Measurements from ENCODE around the gene MAPKAP1. TPM values are rescaled to one million over a fixed set of nuclear protein-coding genes. Genes with fewer than 3 reads are reported as not detected.
"Not testable (repeated sequence)": the region's sequence is repeated elsewhere in the genome, so short reads cannot be mapped to it uniquely, and the experiment has no call there.

MAPKAP1 gene
- total RNA-seq, 1 donor from 2014 or later, result 116 TPM

DNA sequence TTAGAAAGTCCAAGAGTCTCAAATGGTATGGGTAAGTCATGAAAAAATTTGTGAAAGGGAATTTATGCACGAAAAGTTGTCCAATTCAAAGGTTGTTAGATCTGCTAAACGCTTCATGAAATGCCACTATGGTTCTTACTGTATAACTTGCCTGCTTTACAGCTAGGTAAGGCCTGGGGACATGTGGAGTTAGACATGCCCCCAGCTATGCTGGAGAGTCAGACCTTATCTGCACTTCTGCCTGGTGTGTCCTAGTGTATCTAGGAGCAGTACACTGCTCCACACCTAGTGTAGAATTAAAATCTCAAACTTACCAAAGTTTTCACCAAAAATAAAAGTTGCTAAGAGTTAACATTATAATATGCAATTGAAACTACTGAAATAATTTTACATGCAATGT lies 136.8 kb downstream of the MAPKAP1 start:
- DNase-seq (ENCODE audit: low read depth), result no peak

DNA sequence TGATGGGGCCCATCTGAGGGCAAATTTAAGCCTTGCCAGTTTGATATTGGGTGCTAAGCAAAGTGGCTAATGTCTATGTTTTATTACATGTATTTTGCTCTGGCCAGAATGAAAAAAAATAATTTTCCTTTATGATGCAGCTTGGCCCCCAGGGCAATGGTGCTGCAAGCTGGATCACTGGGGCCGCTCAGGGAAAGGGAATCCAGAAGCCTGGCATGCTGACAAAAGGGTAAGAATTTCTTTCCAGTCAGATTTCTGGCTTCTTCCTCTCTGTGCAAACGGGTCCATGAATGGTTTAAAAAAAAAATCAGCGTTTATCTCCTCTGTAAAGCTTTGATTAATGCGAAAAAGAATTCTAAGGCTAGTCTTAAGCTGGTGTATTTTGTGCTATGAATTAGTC lies 138.4 kb downstream of the MAPKAP1 start:
- DNase-seq (ENCODE audit: low read depth), result peak; percentile 34

DNA sequence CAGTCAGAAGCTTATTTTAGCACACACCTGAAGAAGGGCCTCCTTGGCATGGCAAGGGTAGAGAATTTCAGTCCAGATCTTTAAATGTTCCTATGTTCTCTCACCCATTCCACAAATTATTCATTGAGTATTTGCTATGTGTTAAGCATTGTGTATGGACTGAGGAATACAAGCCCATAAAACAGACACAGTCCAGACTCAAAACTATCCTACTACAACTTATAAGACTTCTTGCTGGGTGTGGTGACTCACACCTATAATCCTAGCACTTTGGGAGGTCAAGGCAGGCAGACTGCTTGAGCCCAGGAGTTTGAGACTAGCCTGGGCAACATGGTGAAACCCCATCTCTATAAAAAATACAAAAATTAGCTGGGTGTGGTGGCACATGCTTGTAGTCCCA lies 141.0 kb downstream of the MAPKAP1 start:
- DNase-seq (ENCODE audit: low read depth), result not testable (repeated sequence)

DNA sequence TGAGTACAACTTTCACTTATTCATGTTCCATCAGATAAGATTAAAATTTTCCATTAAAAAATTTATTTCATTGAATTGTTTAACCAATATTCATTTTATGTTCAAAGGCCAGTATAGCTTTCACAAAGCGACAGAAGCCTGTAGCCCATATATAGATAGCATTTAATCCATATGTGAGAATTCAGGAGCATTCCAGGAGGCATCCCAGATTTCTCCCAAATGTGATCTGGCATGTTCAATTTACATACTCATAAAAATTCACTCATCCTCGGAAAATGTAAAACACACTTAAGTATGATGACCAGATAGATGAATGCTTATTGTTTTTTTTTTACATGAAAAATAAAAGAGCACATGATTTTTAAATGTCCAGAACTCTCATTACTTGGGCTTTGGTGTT lies 141.9 kb downstream of the MAPKAP1 start:
- no peak for DNase-seq (ENCODE audit: low read depth)

DNA sequence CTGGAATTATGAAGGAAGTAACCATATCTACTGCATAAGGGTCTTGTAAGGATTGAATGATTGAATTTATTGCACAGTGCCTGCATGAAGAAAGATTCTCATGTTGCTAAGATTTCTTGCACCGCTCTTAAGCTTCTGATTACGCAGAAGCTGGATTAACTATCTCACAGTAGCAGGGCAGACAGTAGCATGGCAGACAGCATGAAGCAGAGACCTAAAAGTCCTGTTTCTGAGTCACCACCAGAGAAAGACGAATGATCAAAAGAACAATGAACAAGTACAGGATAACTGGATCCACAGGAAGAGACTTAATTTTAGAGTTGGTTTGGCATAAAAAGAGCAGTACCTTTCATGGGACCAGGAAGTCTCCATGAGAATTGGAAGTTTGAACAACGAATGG lies 142.4 kb downstream of the MAPKAP1 start:
- DNase-seq (ENCODE audit: low read depth), result no peak

- DNase-seq (ENCODE audit: low read depth), result peak; percentile 25
These were observed 145.4 kb downstream of the MAPKAP1 start for GRCh38 chr9:125561509-125562148.

DNA sequence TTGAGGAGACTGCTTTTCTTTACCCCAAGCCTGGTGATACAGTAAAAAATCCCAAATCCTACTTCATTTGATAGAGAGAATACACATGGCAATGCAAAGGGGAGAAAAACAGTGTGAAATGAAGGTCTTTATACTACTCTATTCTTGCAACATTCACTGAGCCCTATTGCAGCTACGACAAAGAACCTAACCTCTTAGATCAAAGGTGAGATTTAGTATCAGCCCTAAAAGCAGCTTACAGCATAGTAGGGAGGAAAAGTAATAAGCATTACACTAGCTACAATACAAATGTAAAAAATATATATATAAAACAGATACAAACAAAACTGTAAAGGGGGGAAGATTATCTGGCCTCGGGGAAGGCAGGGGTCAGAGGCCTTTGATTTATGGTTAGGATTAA lies 147.1 kb downstream of the MAPKAP1 start:
- DNase-seq (ENCODE audit: low read depth), result no peak

- no peak for DNase-seq (ENCODE audit: low read depth)
These were observed 147.8 kb downstream of the MAPKAP1 start for GRCh38 chr9:125559194-125559593.

DNA sequence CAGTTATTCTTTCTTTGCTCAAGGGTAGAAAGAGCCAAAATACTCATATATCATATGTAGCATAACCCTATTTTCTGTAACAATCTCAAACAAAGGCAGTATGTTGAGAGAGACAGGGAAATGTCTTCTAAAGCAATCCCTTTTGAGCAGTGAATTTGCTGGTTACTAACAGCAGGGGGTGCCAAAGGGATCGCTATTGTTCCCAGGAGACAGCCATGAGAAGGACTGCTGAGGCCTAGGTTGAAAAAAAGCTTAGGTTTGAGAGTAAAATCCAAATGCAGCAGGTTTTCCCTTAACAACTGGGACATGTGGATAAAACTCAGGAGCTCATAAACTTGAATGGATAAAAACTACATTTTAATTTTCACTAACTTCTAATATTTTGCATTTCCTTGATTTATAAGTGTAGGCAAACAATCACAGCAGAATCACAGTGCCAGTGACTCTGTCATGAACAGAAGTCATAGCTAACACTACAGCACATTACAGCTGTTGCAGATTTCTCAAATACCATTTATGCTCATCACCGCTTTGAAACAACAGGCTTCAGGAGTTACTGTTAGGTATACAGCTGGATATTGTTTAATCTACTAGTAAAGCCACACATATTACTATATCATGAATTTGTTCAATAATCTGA lies 148.4 kb downstream of the MAPKAP1 start:
- peak; percentile 89 for DNase-seq (ENCODE audit: low read depth)

GRCh38 chr9:125556046-125556721 lies 150.8 kb downstream of the MAPKAP1 start:
- DNase-seq (ENCODE audit: low read depth), result no peak

GRCh38 chr9:125554726-125555125 lies 152.3 kb downstream of the MAPKAP1 start:
- DNase-seq (ENCODE audit: low read depth), result no peak

GRCh38 chr9:125551781-125552180 lies 155.2 kb downstream of the MAPKAP1 start:
- no peak for DNase-seq (ENCODE audit: low read depth)

DNA sequence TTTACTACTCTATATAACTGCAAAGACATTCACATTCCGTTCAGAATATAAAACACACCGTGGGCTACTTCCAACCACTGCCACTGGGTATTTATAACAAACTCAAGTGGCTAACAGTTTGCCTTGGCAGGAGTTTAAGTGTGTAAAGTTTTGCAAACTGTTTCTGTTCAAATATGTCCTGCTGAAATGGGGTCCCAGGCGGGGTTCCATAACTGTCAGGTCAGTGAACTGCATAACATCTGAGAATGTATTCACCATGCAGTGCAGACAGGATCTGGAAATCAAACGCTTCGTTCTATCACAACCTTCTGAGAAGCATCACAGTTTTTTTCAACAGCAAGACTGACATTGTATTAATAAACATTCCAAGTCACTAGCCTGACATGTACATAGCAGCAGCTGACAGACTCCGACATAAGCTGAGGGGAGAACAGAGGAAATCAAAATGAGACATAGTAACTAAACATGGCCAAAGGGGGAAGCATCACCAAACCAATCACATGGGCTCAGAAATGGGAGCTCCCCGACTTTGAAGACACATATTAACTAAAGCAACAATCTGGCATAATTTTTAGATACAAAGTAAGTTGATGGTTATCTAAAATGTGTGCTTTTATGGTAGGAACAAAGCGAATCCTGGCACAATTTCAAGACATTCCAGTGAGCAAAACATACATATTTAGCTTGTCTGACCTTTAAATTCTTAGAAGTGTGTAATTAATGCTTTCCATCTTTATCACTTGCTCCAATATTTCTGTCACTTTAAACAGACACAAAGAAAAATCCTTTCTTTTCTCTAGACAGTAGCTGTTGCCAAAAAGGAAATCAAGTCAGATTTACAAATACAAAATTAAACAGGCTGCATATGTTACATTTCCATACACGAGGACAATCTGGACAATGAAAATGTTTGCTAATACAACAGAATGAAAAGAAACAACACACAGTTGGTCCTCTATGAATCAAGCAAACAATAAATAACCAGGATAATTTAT lies 156.8 kb downstream of the MAPKAP1 start:
- peak; percentile 33 for DNase-seq (ENCODE audit: low read depth)

DNA sequence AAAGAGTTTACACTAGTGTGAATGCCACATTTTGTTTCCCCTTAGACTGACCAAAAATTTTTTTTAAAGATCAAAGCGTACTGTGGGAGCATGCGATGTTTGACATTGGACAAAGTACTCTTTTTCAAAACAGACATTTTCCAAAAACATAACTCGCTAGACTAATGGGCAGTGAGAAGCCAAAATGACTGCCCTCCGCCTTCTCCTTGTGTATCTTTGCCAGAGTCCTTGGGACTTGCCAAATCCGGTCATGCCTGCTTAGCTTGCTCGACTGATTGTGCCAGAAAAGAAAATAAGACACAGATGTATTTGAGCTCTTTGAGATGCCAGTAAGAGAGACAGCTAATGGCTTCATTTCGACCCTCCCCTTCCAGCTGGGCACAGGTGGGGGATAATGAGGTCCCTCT lies 157.5 kb downstream of the MAPKAP1 start:
- DNase-seq (ENCODE audit: low read depth), result no peak

- no peak for DNase-seq (ENCODE audit: low read depth)
These were observed 158.0 kb downstream of the MAPKAP1 start for GRCh38 chr9:125549039-125549438.

DNA sequence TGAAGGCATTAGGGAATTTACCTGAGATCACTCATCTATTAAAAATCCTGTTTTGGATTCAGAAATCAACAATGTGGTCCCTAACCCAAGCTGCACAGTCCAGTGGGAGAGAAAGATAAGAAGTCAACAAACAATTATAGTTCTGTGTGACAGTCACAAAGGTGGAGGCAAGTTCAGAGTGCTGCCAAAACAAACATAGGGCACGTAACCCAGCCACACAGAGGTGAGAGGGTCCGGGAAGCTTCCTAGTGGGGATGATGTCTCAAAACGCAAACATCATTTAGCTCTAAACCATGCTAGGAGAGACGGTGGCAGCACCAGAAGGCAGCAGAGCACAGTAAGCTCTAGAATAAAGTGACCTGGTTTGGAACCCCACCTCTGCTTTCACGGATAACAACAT lies 158.9 kb downstream of the MAPKAP1 start:
- DNase-seq (ENCODE audit: low read depth), result no peak

- DNase-seq (ENCODE audit: low read depth), result no peak
These were observed 159.6 kb downstream of the MAPKAP1 start for GRCh38 chr9:125547368-125547767.

GRCh38 chr9:125545845-125546244 lies 161.2 kb downstream of the MAPKAP1 start:
- no peak for DNase-seq (ENCODE audit: low read depth)

DNA sequence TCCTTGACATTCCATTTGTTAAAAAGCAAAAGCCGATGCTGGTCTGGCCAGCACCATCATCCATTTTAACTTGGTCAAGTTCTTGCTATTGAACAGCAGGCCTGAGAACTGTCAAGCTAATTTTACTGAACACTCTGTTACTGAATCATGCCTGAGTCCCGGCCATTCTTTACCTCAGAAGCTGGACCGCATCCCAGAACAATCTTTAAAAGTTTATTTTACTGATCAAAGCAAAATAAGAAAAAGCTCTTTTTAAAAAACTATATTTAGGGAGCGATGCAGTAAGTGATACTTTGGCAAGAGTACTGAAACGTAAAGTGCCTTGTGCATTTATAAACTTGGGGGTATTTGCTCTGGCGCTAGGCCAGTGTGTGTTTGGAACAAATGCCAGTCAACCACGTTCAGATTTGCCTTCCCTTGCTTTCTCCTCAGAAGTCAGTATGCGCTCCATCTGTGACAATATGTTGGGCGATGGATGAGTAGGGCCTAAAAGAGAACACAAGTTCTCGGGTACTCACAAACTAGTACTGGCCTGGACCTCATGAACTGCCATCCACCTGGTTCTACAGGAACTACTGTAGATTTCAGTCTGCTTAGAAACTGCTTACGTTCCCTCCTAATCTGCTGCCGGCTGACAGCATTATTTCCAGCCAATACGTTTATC lies 161.9 kb downstream of the MAPKAP1 start:
- peak; percentile 37 for DNase-seq (ENCODE audit: low read depth)

DNA sequence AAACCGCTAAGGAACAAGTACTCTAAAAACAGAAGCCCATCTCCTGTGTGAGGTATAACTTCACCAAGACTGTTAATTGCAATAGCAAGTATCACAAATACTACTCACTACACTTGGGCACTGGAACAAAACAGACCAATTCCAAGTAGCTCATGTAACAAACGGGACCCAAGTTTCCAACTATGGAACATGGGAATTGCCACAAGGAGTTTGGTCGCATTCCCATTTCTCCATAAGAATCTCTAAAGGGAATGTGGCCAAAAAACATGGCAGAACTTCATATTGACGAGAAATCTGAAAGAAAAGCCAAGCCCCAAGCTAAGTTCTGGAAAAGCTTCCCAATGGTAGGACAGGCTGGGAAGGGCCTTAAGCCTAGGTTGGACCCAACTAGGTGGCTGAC lies 162.5 kb downstream of the MAPKAP1 start:
- no peak for DNase-seq (ENCODE audit: low read depth)

DNA sequence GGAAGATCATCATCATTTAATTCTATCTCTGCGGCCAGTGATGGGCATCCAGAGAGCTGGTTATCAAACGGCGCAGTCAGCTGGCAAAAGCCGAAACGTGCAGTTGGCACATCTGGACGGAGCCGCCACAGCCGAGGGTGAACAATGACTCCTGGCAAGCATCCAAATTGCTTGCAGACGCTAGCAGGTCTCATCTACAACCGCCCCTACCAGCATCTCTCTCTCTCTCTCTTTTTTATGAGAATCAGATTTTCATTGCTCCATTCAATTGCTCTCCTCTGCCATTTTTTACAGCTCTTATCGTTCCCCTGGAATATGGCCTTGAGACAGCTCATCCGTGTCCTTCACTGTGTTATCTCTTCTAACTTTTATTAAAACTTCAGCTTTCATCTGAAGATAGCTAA lies 165.2 kb downstream of the MAPKAP1 start:
- no peak for DNase-seq (ENCODE audit: low read depth)

All from myocyte (in vitro differentiated cells).